Spinal cord (tissue), 10 donors: ENCODE results near the gene EFNA3. TPM values are rescaled to one million over a fixed set of nuclear protein-coding genes. Genes with fewer than 3 reads are reported as not detected.

Experiments used
- DNase-seq, 6 donors: peaks; one replicate each; pipeline versions ENCODE4 v3.0.0 to v3.0.0-alpha.2; 2013 to 2015; ENCODE audit warnings: low spot score in 6 of 6, low read depth in 4 of 6
- H3K27ac ChIP-seq: one replicate; pipeline ENCODE4 v1.5.1; 2013; ENCODE audit warnings: low read depth, low read length, control low read depth
- H3K27me3 ChIP-seq: one replicate; pipeline ENCODE4 v1.6.1; 2013; ENCODE audit warnings: low read length; ENCODE audit not compliant: control insufficient read depth, insufficient read depth
- H3K36me3 ChIP-seq: one replicate; pipeline ENCODE4 v1.6.1; 2013; ENCODE audit warnings: low read length; ENCODE audit not compliant: control insufficient read depth, insufficient read depth
- H3K4me1 ChIP-seq: one replicate; pipeline ENCODE4 v1.6.1; 2013; ENCODE audit warnings: low read length; ENCODE audit not compliant: control insufficient read depth, insufficient read depth
- H3K4me3 ChIP-seq: one replicate; pipeline ENCODE4 v1.5.1; 2013; ENCODE audit warnings: low read depth, low read length, control low read depth
- H3K9me3 ChIP-seq: one replicate; pipeline ENCODE4 v1.6.1; 2013; ENCODE audit warnings: low read length; ENCODE audit not compliant: control insufficient read depth, insufficient read depth
- WGBS: methylation state at CpG from one replicate; pipeline ENCODE4 v1.1.5; 2013; ENCODE audit warnings: missing lambda C conversion rate; ENCODE audit not compliant: insufficient coverage; 5-methylcytosine and 5-hydroxymethylcytosine counted together
- polyA plus RNA-seq, 2 donors: library from polyadenylated mRNA; unstranded; fragments of 120-200 nt; gene quantifications; one replicate each; pipeline ENCODE4 v1.2.1, GENCODE V29; 2013; ENCODE audit not compliant: insufficient read length in 2 of 2
- total RNA-seq, 2 donors: library from RNA; depleted of rRNA in 1 of 2; stranded (reverse); fragments of 120-200 nt in 1 of 2; fragments of >200 nt in 1 of 2; gene quantifications; one replicate each; pipeline versions ENCODE4 v1.2.3 to v1.2.4, GENCODE V29; 2013 to 2014
- donor health status: healthy.

EFNA3 gene
- total and polyA plus RNA-seq, 4 donors, result 12.3 to 50.6 (median 30.1) TPM

DNA sequence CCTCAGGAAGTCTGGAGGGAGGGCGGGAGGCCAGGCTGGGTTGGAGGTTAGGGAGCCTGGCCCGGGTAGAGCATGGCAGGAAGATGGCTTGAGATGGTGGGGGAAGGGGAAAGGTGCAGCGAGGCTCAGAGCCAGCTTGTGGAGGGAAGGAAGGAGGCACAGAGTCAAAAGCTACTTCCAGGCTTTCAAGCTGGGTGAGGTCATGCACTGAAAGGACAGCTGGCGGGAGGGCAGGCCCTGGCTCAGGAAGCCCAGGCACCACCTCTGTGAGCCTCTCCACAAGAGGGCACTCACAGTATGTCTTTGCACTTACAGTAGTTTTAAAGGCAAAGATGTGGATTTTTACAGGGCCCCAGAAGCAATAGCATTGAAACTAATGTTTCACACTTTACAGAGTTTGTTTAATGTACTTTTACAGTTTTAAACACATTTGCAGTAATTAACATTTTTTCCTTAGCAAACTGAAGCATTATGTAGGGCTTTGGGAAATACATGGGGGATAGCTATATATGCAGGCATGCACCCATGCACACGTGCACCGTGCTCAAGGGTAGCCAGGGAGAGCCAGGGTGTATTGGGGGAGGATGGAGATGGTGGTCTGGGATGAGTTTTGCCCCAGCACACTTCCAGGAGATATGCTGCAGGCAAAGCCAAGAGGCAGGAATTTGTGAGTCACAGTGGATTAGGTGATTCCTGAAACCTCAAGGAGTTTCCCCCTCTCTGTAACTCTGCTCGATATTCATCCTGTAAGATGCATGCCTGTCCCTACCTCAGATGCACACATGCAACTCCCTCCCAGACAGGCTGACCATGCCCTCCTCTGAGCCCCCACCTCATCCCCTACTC is 33.6 kb upstream of the EFNA3 start:
- Histone ChIP-seq H3K9me3 (no peaks in the 10 kb centered on the region), H3K4me3 (no peak overlapping the region), H3K4me1 (peaks cover 4% of the 10 kb centered on the region), H3K27me3 (no peaks in the 10 kb centered on the region), H3K36me3 (no peaks in the 10 kb centered on the region), H3K27ac (no peak overlapping the region)
- DNase-seq, result peak in 2 of 6 donors; percentile 42 to 66
- 70% methylated on average over 7 of the region's 7 CpGs for WGBS

DNA sequence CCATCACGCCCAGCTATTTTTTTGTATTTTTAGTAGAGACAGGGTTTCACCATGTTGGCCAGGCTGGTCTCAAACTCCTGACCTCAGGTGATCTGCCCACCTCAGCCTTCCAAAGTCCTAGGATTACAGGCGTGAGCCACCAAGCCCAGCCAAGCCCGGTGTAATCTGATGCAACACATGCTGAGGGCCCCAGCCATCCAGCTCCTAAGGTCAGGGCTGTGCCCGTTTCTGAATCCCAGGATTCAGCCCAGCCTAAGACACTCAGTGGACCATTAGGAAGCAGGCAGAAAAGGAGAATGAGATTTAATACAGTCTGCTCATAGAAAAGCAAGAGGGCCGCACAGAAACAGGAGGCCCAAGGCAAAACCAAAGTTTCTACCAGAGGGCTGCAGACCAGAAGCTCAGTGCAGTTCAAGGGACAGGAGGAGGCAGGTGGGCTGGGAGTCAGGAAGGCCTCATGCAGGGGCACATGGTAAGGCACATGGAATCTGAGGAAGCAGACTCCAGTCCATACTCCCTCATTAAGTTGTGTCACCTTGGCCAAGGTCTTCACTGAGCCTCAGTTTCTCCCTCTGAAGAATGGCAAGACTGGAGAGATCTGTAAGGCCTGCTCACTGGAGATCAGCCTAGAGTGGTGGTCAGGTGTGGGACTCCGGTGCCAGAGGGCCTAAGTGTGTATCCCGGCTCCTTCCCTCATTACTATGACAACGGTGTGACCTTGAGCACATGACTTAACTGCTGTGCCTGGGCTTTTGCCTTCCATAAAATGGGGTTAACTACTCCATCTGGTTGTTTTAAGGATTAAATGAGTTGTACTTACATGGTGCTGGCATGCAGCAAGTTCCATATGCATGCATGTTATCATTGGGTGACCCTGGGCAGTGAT is 29.9 kb upstream of the EFNA3 start:
- H3K27ac ChIP-seq, result no peak overlapping the region
- no peak overlapping the region for H3K4me3 ChIP-seq
- DNase-seq, result no peak
- H3K27me3 ChIP-seq, result no peaks in the 10 kb centered on the region
- no peaks in the 10 kb centered on the region for H3K9me3 ChIP-seq
- peaks cover 33% of the 10 kb centered on the region for H3K4me1 ChIP-seq
- 97% methylated on average over 5 of the region's 8 CpGs for WGBS
- H3K36me3 ChIP-seq, result peaks cover 1% of the 10 kb centered on the region

DNA sequence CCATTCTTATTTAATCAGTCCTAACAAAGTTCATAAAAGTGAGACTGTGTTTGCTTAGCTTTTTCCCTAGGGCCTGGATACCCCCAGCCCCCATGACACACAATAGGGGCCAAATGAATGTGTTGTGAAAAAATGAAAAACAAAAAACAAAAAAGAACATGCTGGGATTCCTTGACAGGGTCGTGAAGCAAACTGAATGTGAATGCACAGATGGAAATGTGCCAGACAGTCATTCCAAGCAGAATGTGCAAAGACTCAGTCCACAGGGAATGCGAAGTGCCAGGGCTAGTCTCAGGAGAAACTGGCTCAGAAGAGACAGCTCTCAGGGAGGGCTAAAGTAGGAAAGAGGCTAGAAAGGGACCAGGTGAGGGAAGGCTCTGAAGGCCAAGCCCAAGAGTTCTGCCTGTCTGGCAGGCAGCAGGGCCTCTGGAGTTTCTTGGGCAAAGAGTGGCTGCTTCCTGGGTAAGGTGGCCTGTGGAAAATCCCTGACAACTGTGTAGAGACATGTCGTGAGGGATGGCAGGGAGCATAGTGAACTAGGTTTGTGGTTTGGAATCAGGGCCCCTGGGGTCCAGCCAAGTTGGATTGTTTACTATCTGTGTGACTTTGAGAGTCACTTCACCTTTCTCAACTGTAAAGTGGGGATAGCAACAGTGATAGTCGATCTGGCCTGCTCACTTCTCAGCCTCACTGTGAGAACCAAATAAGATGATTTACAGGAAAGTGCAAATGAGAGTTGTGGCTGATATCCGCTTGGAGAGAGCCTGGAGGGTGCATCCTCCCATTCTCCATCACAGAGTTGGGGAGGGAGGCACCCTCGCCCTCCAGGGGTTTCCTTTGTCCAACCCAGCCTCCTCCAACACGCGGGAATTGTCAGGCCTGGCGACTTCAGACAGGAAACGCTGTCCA is 28.7 kb upstream of the EFNA3 start:
- WGBS, result 17% methylated on average over 9 of the region's 10 CpGs
- peak overlapping the region; percentile 65 for H3K4me3 ChIP-seq
- H3K27ac ChIP-seq, result peak overlapping the region; percentile 84
- peak in 2 of 6 donors; percentile 48 to 61 for DNase-seq
- H3K27me3 ChIP-seq, result no peaks in the 10 kb centered on the region
- H3K36me3 ChIP-seq, result peaks cover 9% of the 10 kb centered on the region
- peaks cover 33% of the 10 kb centered on the region for H3K4me1 ChIP-seq
- no peaks in the 10 kb centered on the region for H3K9me3 ChIP-seq

GRCh38 chr1:155050560-155051341 is 27.9 kb upstream of the EFNA3 start, which contains the start of gene ADAM15:
TSS of gene ADAM15 (plus strand) at chr1:155051316. CDS start at chr1:155051387, 71 bp downstream.
- H3K36me3 ChIP-seq, result peaks cover 14% of the 10 kb centered on the region
- H3K4me1 ChIP-seq, result peaks cover 33% of the 10 kb centered on the region
- peak in 3 of 6 donors; percentile 48 to 89 (median 88) for DNase-seq
- peak within 1 kb of the TSS; percentile 72 for H3K4me3 ChIP-seq
- no peaks in the 10 kb centered on the region for H3K27me3 ChIP-seq
- WGBS, result under 1% methylated on average over 99 of the region's 99 CpGs
- H3K27ac ChIP-seq, result peak within 1 kb of the TSS; percentile 84
- H3K9me3 ChIP-seq, result no peaks in the 10 kb centered on the region

GRCh38 chr1:155051342-155051776 is 27.3 kb upstream of the EFNA3 start:
- Histone ChIP-seq H3K27ac (peak overlapping the region; percentile 71), H3K4me1 (peaks cover 33% of the 10 kb centered on the region), H3K4me3 (peak overlapping the region; percentile 72)

DNA sequence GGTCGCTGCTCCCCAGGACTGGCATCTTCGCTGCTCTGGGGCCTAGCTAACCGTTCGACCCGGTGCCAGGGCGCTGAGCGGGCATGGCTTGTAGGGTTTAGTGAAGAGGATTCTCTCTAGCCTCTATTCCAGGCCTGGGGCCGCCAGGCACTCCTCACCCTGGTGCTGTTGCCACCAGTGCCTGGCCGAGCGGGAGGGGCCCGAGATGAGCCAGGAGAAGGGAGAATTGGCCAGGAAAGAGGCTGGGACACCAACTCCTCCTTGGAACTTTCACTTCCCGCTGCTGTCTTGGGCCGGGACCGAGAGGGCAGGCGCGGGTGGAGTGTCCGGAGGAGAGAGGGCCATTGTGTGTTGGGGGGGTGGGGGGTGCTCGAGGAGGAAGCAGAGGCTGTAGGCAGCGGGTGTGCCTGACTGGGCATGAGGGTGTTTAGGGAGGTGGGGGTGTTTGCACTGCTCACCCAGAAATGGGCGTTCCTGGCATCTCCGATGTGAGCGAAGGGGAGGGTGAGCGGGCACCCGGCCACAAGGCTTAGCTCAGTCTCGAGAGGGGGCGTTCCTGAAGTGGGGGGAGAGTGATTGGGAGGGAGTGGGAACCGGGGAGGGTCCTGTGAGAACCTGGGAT is 26.7 kb upstream of the EFNA3 start:
- H3K36me3 ChIP-seq, result peaks cover 24% of the 10 kb centered on the region
- WGBS, result 1% methylated on average over 27 of the region's 27 CpGs
- peak overlapping the region; percentile 71 for H3K27ac ChIP-seq
- H3K27me3 ChIP-seq, result no peaks in the 10 kb centered on the region
- H3K9me3 ChIP-seq, result no peaks in the 10 kb centered on the region
- H3K4me1 ChIP-seq, result peaks cover 33% of the 10 kb centered on the region
- DNase-seq, result peak in 2 of 6 donors; percentile 50 to 66
- peak overlapping the region; percentile 72 for H3K4me3 ChIP-seq

More at GRCh38 chr1:155051342-155051776, 27.3 kb upstream of the EFNA3 start:
- peaks cover 20% of the 10 kb centered on the region for H3K36me3 ChIP-seq
- no peak for DNase-seq
- H3K9me3 ChIP-seq, result no peaks in the 10 kb centered on the region
- 0% methylated on average over 30 of the region's 31 CpGs for WGBS
- no peaks in the 10 kb centered on the region for H3K27me3 ChIP-seq

GRCh38 chr1:155052439-155053395 is 25.9 kb upstream of the EFNA3 start:
- peaks cover 33% of the 10 kb centered on the region for H3K4me1 ChIP-seq
- no peak for DNase-seq
- H3K27me3 ChIP-seq, result no peaks in the 10 kb centered on the region
- peak overlapping the region; percentile 72 for H3K4me3 ChIP-seq
- WGBS, result 28% methylated on average over 4 of the region's 12 CpGs
- peaks cover 33% of the 10 kb centered on the region for H3K36me3 ChIP-seq
- no peaks in the 10 kb centered on the region for H3K9me3 ChIP-seq
- H3K27ac ChIP-seq, result peak overlapping the region; percentile 71
